HG03342 (cell line): Measurements from ENCODE around the gene POU6F2.

ENCODE experiments used
- ATAC-seq: cut with Tn5 transposase; IDR thresholded peaks from one replicate; pipeline ENCODE4 v1.9.1; 2021; ENCODE audit warnings: mild to moderate bottlenecking, moderate library complexity; ENCODE audit not compliant: unreplicated experiment

Gene POU6F2

DNA sequence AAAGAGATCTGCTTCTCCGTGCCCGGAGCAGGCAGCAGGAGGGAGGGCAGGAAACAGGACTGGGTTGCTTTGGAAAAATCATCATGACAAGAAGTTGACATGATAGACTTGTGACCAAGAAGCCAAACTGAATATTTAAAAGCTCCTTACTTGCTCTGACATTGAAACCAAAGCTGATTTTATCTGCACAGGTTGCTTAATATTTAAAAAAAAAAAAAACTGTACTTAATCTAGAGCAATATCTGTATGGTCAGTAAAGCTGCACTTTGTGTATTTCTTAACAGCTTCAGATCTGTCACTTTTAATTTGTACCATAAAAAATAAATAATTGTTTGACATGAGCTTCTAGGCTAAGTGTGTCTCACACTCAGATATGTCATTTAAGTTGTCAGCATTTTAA, 490.6 kb downstream of the POU6F2 start:
- no peak for ATAC-seq

DNA sequence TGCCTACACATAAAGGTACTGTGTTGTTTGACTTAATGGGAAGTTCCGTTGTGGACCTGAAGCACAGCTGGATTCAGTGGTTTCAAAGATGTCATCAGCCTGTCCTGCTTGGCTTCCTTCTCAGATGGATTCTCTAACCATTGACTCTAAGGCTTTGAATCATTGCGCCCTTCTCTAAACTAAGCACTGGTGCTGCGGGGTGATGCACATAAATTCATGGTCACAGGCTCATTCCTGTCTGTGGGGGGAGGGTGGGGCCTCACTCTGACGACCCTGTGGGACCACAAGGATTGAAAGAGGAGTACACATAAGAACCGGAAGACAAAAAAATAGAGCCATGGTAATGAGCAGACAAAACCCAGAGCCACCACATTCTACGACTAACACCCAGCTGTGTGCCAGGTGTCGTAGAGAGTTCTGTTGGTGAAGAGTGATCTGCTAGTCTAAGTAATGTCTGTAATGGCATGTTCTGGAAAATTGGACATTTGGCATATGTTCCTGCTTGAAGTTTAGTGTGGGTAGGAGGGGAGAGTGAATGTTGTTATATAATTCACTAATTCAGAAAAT, 491.2 kb downstream of the POU6F2 start:
- no peak for ATAC-seq

DNA sequence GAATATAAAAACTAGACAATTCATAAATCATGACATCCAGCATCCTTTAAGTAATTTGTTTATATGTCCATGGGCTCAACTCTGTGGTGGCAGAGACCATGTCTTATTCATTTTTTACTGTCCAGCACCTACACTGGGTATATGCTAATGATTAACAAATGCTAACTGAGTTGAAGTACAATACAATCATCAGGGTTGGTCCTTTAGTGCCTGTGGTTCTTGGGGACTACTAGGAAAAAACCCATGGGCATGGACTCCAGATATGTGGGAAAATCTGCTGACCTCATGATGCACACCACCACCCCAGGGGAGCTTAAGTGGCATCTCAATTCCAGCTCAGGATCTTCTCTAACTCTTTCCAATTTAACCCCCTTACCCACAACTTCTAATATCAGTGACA, 503.2 kb downstream of the POU6F2 start:
- no peak for ATAC-seq

DNA sequence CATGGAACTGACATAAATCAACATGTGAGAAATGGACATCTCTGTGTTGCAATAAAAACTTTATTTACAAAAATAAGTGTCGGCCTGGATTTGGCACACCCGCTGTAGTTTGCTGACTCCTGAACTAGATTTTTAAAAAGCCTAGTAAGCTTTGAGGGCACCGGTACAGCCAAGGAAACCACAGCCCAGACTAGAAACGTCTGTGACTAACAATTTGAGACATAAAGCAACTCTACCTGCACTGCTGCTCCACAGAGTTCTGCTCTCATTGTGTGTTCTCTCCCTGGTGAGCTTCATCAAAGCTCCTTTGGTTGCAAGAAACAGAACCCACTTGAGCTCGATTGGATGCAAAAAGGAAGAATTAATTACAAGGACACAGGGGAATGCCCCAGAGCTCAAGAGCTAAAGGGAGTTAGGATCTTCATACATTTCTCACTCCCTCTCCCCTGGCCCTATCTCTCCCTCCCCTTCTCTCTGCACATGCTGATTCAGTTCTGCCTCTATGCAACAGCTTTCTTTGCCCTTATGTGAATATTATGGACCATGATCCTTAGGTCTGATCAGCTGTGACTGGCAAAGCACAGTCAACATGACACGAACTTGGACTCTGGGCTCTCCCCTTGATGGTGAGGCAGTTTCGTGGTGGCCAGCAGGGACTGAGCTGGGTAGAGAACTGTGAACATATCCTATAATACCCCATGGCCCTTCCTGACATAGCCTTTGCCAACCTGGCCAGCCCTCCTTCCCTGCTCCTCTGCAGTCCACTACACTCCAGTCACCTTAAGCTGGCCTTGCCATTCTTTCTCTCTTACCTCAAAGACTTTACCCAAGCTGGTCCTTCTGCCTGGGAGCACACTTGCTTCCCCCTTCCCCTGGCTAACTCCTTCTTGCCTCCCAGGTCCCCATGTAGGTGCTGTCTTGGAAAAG, 511.0 kb downstream of the POU6F2 start:
- ATAC-seq: no peak

DNA sequence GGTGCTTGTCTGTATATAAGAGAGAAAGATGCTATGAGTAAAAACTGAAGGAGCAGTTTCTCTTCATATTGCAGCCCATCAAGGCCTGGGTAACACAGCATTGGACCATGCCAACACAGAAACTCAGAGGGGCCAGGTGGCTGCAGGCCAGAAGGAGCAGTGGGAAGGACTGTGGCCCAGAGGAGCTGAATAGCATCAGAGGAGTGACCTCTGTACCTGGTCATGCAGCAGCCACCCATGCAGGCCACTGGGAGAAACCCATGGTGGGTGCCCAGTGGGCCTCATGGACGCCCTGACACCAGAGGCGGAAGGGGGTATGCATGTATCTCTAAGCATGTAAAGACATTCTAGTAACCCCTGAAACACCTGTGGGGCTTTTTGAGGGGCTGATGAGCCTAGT, 512.6 kb downstream of the POU6F2 start:
- no peak for ATAC-seq

DNA sequence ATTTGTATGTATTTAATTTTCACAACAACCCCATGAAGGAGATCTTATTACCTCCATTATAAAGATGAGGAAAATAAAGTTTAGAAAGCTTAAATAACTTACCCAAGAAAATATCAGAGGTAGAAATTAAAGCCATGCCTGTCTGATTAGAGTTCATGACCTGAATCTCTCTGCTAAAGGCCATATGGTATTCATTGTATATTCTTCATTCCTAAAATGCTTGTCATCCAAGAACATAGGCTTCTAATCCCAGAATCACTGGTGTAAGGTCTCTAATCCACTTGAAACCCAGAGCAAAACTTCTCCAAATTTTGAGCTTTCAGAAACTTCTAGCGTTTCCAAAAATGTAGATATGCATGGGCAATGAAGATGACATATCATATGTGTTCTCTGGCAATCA, 516.2 kb downstream of the POU6F2 start:
- ATAC-seq: no peak

DNA sequence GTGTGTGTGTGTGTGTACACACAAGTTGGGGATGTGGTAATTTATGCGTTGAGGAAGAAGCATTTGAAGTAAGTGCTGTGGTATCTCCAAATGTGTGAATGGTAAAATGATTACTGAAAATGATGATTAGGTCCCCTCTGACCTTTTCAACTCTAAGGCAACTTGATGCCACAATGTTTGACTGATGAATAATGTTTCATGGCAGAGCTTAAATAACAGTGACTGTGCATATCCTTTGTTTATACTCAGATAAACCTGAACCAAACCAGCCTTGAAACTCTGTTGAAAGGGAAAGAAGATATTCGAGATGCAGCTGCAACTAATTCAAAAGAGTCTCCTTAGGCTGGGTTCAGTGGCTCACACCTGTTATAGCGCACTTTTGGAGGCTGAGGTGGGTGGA, 523.6 kb downstream of the POU6F2 start:
- ATAC-seq: no peak

DNA sequence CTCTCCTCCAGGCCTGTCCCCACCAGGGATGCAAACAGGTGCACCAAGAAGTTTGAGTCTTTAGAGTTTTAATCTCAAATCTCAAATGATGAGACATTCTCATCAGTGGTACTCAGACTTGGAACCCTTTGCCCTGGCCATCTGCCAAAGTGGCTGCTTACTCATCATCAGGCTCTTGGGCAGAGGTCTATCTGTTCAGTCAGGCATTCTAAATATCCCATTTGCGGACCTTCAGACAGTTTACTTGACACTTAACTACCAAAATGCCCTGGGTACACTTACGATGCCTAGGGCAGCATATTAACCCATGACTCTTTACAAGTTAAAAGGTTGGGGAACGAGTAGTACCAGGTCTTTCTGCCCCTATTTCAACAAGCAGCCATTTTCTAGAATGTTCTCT, 527.3 kb downstream of the POU6F2 start:
- ATAC-seq: no peak

DNA sequence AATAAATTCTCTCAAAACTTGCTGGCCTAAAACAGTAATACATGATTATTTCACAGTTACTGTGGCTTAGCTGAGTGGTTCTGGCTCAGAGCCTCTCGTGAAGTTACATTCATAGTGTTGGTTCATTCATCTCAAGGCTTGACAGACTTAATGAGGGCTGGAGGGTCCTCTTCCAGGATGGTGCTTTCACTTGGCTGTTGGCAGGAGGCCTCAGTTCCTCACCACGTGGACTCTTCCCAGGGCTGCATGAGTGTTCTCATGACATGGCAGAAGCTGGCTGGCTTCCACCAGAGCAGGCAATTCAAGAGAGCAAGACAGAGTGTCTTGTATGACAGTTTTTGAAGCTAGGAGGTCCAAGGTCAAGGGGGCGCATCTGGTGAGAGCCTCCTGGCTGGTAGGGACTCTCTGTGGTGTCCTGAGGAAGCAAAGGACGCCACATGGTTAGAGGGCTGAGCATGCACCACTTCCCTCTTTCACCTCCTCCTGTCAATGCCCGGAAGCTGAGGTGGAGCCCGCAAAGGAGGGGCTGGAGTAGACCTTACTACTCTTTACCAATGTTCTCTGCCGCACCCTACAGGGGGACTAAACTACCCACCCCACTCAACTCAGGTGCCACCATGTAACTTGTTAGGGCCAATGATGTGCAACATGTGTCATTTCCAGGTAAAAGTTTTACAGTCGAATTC, 530.3 kb downstream of the POU6F2 start:
- ATAC-seq: peak; percentile 52

DNA sequence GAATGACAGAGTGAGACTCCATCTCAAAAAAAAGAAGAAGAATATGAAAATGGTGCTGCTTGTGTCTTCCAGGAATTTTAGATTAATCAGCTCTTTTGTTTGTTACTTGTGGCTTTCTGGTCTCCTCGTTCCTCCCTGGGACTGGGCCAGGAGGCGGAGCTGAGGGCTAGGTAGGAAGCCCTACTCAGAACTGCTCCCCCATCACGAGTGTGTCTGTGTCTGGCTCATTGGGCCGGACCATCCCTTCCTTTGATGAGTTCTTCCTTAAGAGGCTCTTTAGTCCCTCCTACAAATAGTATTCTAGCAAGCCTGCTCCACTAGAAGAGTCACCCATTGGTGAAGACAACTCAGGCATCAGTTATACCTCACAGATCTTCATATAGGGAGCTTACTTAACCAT, 531.7 kb downstream of the POU6F2 start:
- no peak for ATAC-seq

DNA sequence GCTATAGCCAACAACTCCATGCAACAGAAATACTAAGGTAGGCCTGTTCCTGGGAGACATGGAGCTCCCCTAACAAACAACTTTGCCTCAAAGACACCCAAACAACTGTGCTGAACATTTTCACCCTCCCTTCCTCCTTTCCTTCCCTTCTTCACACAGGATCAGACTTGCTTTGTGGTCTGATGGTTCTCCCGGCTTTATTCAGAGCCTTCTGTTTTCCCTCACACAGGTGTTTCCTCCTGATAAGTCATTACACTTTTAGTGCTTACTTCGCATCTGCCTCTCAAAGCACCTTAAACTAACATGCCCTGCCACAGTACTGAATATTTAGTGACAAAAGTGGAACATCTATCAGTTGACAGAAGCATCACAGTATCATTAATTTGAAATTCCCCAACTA, 532.2 kb downstream of the POU6F2 start:
- ATAC-seq: no peak

DNA sequence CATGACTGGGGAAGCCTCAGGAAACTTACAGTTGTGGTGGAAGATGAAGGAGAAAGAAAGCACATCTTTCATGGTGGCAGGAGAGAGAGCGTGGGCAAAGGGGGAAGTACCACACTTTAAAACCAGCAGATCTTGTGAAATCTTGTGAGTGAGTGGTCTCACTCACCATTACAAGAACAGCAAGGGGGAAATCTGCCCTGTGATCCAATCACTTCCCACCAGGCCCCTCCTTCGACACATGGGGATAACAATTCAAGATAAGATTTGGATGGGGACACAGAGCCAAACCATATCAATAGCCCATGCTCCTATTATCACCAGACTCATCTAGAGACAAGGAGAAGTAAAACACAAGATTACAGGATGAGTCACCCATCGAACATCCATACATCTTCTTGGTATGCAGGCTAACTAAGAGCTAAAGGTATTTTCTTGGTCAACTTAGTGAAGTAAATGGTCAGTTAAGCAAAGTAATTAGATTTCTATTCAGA, 533.2 kb downstream of the POU6F2 start:
- no peak for ATAC-seq

DNA sequence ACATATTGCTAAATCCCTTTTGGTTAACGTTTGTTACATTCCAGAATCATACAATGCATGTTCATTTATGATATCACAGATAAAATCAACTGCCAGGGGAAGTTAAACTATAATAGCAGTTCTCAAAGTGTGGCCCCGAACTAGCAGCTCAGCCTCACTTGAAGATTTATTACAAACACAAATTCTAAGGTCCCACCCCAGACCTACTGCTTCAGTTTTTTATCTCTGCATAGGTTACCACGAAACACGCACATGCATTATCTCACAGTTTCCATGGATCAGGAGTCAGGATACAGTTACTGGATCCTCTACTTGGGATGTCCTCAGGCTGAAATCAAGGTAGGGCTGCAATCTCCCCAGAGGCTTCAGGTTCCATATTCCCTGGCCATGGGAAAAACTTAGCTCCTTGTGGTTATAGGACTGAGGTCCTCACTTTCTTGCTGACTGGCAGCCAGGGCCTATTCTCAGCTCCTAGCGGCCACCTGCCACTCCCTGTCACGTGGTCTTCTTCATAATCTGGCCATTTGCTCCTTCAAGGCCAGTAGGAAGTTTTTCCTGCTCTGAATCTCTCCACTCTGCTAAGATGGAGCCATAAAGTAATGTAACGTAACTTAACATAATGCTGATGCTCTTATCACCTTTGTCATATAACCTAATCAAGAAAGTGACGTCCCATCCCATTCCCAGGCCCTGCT, 538.0 kb downstream of the POU6F2 start:
- ATAC-seq: no peak

DNA sequence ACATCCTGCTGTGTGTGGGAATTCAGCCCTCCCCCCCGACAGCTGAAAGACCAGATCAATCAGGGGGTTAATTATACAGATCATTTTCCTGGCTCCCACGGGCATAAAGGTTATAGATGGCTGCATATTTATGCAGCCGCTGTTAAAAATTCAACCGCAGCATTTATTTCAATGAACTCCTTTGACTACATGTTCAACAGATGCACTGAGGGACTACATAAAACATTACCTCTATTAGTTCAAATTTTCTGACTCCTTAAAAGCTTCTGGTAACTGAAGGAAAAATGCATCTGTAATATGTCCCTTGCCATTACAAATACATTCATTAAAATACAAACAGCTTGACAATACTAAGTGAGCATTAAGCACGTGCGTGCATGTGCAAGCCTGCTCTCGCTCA, 538.8 kb downstream of the POU6F2 start:
- no peak for ATAC-seq

DNA sequence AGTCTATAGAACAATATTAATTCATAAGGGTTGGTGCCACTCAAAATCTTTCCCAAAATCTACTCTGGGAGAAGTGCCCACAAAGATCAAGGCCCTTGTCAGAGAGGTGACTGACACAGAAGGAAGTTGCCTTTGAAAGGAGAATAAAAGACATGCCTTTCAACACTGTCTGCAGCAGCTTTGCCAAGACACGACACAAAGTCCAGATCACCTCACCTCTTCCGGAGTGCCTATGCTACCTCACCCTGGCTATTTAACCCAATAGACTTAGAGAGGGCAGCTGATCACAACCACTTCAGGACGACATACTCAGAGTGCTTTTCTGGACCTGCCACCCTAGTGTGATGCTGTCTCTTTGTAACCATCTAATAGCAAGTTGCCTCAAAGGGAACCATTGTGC, 539.5 kb downstream of the POU6F2 start:
- no peak for ATAC-seq
